Uterus (tissue), 2 donors: ENCODE data around the gene GRIK4.

Experiments
- POLR2A ChIP-seq, 2 donors: fragments of 450-650 bp; IDR thresholded peaks; one replicate each; pipeline ENCODE4 v1.6.1; 2016; ENCODE audit warnings: antibody characterized with exemption in 2 of 2, mild to moderate bottlenecking in 1 of 2, moderate library complexity in 1 of 2
- TF ChIP-seq, protein P1 (sequence below), 4 experiments: fragments of 200-600 bp in 2 of 4; fragments of 450-650 bp in 2 of 4; sonication (generic) in 2 of 4; IDR thresholded peaks; one replicate each; pipeline ENCODE4 v1.5.1; 2016 to 2019; ENCODE audit warnings: antibody characterized with exemption in 4 of 4, mild to moderate bottlenecking in 2 of 4, moderate library complexity in 1 of 4

DNA sequence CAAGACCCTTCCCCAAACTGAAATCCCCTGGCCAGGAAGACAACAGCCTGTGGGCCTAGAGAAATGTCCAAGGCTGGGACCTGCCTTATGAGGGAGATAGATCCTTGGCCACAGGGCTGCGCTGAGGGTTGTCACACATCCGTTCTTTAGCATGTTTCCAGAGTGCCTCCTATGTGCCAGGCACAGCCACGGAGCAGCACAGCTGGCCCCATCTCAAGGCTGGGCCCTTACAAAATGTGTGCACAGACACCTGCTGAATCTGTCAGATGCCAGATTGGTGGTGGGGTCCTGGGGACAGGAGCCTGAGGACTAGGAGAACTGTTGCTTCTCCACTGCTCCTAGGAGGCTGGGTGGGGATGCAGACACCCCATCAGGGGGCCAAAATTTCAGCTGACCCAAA is 11.2 kb downstream of the GRIK4 start:
- TF ChIP-seq, protein P1, sequence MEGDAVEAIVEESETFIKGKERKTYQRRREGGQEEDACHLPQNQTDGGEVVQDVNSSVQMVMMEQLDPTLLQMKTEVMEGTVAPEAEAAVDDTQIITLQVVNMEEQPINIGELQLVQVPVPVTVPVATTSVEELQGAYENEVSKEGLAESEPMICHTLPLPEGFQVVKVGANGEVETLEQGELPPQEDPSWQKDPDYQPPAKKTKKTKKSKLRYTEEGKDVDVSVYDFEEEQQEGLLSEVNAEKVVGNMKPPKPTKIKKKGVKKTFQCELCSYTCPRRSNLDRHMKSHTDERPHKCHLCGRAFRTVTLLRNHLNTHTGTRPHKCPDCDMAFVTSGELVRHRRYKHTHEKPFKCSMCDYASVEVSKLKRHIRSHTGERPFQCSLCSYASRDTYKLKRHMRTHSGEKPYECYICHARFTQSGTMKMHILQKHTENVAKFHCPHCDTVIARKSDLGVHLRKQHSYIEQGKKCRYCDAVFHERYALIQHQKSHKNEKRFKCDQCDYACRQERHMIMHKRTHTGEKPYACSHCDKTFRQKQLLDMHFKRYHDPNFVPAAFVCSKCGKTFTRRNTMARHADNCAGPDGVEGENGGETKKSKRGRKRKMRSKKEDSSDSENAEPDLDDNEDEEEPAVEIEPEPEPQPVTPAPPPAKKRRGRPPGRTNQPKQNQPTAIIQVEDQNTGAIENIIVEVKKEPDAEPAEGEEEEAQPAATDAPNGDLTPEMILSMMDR (IDR thresholded peaks at IDR 0.05) = no peak
- TF ChIP-seq POLR2A (IDR thresholded peaks at IDR 0.05) = no peak
